HG02571 (cell line): ENCODE results near the gene RAI14.

Experiments
- ATAC-seq: cut with Tn5 transposase; IDR thresholded peaks from one replicate; pipeline ENCODE4 v1.9.1; 2021; ENCODE audit warnings: mild to moderate bottlenecking, moderate library complexity; ENCODE audit not compliant: unreplicated experiment

Gene RAI14

DNA sequence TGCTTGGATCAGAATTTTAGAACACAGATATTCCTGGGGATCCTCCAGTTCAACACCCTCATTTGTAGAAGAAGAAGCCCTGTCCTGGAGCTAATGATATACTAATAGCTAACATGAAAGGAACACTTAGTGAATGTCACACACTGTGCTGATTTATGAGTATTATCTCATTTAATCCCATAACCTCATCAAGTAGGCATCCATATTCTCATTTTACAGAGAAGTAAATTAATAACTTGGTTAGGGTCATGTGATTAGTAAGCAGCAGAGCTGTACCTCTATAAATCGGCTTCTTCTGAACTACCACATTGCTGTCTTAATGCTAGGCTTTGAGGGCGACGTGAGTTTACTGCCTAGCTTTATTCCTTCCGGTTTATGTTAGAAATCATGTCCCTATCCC lies 188.9 kb downstream of the RAI14 start:
- ATAC-seq = no peak

- ATAC-seq = no peak
These were observed 190.9 kb downstream of the RAI14 start for GRCh38 chr5:34847056-34847455.

DNA sequence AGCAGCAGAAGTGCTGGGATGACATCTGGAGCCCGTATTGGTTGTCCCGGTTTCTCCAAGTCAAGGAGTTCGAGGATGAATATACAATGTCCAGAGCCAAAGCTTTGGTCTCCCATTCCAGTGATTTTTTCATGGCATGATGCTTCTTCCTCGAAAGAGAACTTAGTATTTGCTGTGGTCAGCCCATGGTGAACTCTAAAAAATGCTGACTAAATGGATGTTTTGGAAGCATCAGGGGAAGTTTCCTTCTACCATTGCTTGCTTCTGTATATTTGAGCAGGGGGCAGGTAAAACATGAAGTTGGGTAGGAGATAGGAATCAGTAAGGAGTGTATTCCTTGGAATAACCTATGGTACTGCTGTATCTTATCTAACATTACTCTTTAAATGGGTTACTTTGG lies 191.4 kb downstream of the RAI14 start:
- ATAC-seq = no peak

DNA sequence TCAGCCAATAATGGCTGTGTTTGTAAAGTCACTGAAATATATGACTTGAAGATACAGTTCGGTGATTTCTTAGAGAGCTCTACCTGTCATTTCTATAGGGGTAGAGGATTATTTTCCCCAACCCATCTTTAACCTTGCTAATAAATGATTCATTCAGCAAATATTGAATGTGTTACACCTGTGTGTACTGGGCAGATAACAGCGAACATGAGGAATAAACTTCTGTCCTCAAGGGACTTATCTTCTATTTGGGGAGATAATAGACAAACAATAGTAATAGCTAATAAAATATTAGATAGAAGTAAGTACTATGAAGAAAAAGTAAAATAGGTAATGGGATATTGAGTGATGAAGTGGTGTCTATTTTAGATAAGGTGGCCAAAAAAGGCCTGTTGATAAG lies 192.1 kb downstream of the RAI14 start:
- ATAC-seq = no peak

- ATAC-seq = no peak
These were observed 193.1 kb downstream of the RAI14 start for GRCh38 chr5:34849253-34849652.

- peak; percentile 85 for ATAC-seq
These were observed 198.5 kb downstream of the RAI14 start for GRCh38 chr5:34854459-34855174.

DNA sequence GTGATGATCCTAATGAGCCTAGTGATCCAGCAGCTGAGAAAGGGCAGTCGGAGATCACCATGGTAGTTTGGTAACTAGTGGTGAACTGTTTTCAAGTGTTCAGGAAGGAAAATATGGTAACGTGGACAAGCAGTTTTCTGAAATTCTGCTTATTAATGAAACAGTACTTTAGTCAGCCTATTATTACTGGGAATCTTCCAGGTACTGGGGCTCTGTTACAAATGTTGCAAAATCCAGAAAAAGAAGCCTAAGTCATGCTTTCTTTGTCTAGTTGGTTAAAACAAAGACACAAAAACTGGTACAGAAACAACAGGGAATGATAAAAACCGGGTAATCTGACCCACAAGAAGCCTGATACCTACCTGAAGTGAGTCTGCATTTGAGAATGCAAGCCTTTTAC lies 201.0 kb downstream of the RAI14 start:
- no peak for ATAC-seq

DNA sequence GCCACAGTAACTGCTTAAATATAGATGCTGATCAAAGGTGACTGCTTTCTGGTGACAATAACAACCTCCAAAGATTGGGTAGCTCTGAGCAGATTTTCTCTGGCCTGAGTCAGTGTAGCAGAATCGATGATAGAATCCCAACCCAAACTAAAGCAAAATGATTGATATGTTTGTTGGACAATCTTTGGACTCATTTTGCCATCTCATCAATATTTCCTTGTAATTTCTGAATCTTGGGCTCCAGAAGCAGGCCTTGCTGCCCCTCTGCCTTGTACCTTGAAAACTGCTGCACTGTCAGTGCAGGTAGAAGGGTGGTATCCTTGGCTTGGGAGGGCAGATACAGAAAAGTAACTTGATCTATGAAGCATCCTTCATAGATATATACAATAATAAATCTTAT lies 201.8 kb downstream of the RAI14 start:
- no peak for ATAC-seq

- ATAC-seq = no peak
These were observed 202.7 kb downstream of the RAI14 start for GRCh38 chr5:34858790-34859189.

DNA sequence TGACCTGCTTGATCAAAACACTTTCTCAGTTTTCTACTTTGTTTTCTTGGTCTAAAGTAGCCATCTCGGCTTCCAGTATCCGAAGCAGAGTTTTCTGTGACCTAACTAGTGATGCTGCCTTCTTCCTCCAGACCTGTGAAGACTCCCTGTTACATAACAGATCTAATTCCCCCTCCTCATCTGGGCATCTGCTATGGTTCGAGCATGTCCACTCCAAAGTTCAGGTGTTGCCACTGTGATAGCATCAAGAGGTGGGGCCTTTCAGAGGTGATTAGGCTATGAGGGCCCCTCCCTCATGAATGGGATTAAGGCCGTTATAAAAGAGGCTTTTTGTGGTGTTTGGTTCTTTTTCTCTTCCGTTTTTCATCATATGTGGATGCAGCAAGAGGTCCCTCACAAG lies 203.1 kb downstream of the RAI14 start:
- no peak for ATAC-seq

GRCh38 chr5:34863946-34864345 lies 207.8 kb downstream of the RAI14 start:
- ATAC-seq = no peak

- no peak for ATAC-seq
These were observed 209.0 kb downstream of the RAI14 start for GRCh38 chr5:34865091-34865490.

GRCh38 chr5:34866989-34867471 lies 210.9 kb downstream of the RAI14 start:
- no peak for ATAC-seq

GRCh38 chr5:34867660-34868059 lies 211.5 kb downstream of the RAI14 start:
- no peak for ATAC-seq

DNA sequence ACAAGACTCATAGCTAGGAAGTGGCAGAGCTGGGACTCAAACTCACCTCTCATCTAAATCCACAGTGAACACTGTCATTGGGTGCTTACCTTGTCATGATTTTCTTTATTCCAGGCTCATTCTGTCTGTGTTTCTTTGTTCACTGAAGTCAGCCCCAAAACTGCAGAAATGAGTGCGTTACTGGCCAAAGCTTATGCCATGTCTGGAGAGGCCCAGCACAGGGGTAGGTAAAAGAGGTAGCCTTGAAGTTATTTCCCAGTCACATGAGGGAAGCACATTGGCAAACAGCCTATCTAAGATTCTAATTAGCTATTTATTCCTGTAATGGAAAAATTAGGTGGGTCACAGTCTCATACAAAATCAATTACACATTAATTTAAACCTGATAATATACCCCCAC lies 212.7 kb downstream of the RAI14 start:
- no peak for ATAC-seq

DNA sequence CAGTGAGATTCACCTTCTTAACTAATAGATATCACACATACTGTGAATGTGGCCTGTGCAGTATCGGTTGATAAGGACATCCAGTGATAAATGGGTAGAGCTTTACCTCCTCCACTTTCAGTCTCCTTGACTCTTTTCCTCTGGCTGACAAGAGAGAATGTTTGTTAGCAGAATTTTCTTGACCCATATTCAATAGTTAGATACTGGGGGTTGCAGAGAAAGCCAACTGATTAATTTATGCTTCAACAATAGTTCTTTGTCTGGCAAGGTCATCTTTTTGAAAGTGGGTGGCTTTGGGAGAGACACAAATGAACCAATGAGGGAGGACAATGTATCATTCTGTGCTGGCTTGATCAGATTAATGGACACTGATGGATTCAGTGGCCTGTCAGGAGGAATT lies 213.1 kb downstream of the RAI14 start:
- no peak for ATAC-seq

DNA sequence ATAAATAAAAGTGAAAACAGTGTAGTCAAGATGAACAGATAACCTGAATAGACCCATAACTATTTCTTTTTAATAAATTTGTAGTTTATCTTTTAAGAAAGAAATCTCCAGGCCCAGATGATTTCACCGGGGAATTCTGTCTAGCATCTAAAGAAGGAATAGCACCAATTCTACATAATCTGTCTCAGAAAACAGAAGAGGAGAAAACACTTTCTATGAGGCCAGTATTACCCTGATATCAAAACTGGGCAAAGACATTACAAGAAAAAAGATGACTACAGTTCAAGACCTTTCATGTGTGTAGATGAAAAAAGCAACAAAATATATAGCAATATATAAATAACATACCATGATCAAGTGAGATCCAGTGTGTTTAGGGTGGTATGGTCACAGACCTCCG lies 214.3 kb downstream of the RAI14 start:
- no peak for ATAC-seq

DNA sequence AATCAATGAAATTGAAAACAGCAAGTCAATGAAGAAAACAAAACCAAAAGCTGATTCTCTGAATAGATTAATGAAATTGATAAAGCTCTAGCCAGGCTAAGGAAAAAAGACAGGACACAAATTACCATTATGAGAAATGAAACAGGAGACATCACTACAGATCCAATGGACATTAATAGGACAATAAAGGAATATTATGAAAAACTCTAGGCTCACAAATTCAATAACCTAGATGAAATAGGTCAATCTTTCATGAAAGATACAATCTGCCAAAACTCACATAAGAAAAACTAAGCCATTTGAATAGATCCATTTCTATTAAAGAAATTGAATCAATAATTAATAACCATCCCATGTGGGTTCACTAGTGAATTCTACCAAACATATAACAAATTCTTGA lies 220.1 kb downstream of the RAI14 start:
- no peak for ATAC-seq

DNA sequence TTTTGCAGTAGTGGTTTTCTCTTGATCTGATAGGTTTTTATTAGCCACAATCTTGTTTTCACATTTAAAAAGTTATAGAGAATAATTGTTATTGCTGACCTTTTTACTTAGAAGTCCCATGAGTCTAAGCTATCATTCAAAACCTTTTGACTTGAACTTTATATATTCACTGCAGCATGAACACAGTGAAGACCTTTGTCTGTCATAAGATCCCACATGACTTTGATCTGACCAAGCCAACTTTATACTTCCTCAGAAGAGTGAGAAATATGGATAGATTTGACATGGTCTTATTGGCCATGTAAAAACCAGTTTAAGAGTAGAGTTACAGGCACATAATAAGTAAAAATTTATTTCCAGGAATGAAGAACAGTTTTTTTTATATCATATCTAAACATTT lies 225.1 kb downstream of the RAI14 start:
- ATAC-seq = no peak
